Activated T-helper 1 cell treated with anti-CD3 and anti-CD28 coated beads, Interleukin-2, amount 50 U/mL, for 16 hours (primary cell): Measurements from ENCODE around the gene PPARGC1A.

Source experiments
- DNase-seq, 2 donors: peaks; one replicate each; pipeline ENCODE4 v3.0.0-alpha.2; 2020; ENCODE audit warnings: low read depth in 1 of 2, low spot score in 1 of 2

Gene PPARGC1A

GRCh38 chr4:23844961-23845360 is 44.9 kb downstream of the PPARGC1A start:
- no peak for DNase-seq

GRCh38 chr4:23839279-23839678 is 50.6 kb downstream of the PPARGC1A start:
- no peak for DNase-seq

DNA sequence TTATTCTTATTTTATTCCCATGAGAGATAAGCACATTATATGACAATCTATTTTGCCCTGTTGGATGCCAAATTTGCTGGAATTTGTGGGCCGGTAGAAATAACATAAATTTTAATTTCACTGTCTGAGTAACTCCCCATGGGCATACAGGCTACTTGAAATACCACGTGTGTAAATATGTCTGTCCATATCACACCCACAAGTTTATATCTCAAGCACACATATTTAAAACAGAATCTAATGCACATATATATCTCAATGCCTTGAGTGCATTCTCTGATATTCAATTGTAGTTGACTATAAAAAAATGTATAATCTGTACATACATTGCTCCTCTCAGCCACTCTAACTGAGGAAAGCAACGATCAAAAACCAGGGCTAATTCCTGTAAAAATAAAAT is 51.2 kb downstream of the PPARGC1A start:
- no peak for DNase-seq

DNA sequence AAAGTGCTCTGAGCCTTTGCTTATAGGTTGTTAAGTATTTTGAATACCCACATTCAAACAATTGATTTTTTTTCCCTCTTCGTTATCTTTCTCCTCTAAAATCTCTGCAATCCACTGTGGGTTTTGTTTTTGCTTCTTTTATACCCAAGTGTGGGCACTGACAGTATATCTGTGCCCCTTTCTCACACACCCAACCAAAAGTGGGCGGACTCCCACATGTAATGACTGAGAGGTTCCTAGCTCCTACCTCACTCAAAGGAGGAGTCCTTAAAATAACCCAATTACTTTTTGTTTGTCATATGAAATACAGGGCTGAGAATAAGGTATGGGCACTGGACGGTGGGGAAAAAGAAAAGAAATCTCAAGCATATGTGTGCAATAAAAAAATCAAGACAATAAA is 51.7 kb downstream of the PPARGC1A start:
- no peak for DNase-seq

DNA sequence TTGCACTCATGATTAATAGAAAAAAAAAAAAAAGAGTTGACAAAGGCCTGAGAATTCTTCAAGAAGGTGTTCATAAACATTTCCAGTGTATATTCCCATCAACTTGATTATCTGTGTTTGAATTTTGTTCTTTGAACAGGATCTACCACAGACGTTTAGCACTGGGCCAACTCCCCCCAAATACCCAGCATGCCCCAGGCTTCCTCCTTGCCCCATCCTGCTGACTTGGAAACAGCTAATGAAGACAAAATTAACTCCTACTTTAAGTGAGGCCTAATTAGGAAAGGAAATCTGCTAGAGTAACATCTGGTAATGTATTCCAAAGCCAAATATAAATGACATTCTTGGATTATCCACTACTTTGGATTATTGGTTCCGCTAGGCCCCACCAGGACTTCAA is 52.5 kb downstream of the PPARGC1A start:
- no peak for DNase-seq

GRCh38 chr4:23835774-23836478 is 53.9 kb downstream of the PPARGC1A start:
- no peak for DNase-seq

- no peak for DNase-seq
Measured at GRCh38 chr4:23828779-23829178, 61.1 kb downstream of the PPARGC1A start.

- no peak for DNase-seq
Measured at GRCh38 chr4:23828020-23828715, 61.7 kb downstream of the PPARGC1A start.

DNA sequence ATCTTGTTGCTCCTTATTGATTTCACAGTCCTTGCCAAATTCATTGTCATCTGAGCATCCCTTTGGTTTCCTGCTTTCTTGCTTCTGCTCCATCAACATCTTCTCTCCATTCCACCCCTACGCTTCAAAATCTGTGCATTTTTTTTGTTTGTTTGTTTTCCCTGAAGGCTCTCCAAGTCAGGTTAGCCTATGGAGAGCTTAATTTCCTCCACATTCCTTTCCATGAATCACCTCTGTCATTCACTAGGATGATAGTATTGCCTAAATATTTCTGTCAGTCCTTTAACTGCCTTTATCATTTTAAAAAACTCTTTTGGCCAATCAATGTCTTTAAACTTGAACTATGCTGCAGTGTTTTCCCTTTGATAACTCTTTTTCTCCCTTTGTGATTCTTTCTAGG is 67.7 kb downstream of the PPARGC1A start:
- no peak for DNase-seq

- DNase-seq = no peak
Measured at GRCh38 chr4:23819041-23819511, 70.8 kb downstream of the PPARGC1A start.

DNA sequence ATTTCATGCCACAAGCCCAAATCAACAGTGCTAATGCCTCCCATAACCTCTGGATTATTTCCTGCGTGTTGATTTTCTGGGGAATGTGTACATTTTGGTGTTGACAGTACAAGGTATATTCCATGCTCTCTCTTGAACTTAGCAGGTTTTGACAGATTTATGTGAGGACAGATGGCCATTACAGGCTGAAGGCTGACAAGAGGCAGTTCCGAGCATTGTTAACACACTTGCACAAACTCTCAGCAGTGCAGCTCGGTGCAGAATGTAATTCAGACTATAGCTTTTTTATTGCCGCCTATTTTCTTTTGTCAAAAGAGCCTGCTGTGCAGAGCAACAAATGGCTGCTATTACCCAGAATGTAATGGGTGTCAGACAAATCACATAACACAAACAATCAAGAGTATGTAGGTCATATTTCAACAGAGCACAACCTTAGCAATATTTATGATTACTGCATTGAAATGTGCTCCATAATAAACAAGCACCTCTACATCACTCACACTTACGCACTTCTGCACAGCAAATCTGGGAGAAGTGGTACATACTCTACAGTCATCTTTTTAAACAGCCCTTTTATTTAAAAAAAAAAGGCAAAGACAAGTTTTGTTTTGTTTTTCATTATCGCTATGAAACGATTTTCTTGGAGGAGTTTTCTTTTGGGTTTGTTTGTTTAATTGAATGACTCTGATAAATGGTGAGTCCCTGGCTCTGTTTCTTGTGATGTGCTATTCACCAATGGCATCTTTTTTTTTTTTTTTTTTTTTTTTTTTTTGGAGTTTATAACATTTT is 71.6 kb downstream of the PPARGC1A start:
- no peak for DNase-seq

- DNase-seq = no peak
Measured at GRCh38 chr4:23814996-23815660, 74.7 kb downstream of the PPARGC1A start.

GRCh38 chr4:23814587-23814986 is 75.3 kb downstream of the PPARGC1A start:
- no peak for DNase-seq

GRCh38 chr4:23811161-23811560 is 78.7 kb downstream of the PPARGC1A start:
- no peak for DNase-seq

DNA sequence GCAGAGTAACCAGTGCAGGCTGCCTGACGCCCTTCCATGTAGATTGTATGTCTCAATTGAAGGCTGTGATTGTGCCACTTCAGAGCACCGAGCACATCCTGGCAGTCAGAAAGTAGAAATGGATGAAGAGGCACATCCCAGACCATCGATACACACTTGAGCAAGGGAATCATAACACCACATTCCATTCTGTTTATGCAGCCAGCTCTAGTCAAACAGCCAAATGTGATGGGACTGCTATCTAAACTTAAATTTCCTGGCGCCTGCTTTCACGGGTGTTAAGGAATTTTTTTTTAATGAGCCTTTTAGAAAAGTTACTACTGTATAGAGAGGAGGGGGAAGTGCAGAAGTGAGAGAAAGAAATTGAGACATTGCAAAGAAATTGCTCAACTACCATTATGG is 84.4 kb downstream of the PPARGC1A start:
- no peak for DNase-seq

- no peak for DNase-seq
Measured at GRCh38 chr4:23789762-23790161, 100.1 kb downstream of the PPARGC1A start.

DNA sequence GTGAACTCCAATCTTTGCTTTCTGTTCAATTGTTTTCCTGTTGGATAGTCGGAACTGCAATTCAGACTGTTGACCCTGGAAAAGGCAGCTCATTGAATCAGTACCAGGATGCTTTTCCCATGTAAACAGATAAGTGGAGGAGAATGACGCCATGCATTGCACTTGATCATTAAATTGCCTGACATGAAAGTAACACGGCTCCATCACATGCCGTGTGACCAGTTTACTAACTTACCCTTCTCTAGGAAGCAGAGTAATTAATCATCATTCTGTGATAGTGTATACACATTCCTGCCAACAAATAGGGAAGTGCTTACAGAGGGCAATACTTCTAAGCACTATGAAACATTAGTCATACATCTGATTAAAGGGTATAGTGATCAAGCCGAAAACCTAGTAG is 101.4 kb downstream of the PPARGC1A start:
- DNase-seq = no peak

DNA sequence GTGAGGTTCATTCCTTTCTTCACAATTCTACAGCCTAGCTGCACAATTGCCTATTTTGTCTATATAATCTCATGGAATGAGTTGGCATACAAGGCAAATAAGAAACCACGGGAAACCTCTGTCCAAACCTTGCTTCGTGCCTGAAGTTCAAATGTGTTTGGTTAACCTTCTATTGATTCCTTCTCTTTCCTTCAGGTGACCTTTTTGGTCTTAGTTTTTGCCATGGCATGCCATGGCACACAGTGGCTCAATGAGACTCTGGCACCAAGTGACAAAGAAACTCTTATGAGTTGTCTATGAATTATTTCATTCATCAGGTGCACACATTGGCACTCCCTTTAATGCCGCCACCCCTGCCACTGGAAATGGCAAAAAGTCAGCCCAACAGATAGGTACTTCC is 101.8 kb downstream of the PPARGC1A start:
- no peak for DNase-seq

- DNase-seq = no peak
Measured at GRCh38 chr4:23782778-23783437, 106.9 kb downstream of the PPARGC1A start.

DNA sequence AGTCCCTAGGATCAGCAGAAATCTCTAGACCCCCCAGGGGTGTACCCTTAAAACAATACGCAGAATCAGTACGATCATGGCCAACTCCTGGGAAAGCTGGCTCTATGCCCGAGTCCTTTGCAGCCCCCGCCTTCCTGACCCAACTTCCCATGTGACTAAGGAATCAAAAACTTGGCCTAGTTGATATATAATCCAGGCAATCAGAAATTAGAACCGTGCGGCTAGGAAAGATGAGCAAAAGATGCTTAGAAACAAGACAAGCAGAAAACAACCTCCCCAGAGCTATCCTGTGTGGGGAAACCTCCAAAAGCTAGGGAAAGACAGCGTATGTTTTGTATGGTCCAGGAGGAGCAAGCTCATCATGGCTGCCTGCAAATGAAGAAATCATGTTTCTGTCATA is 110.0 kb downstream of the PPARGC1A start:
- DNase-seq = no peak

- DNase-seq = no peak
Measured at GRCh38 chr4:23779422-23779821, 110.4 kb downstream of the PPARGC1A start.
